Left colon (tissue), 2 donors: ENCODE data around the gene UBE2S. TPM values are rescaled to one million over a fixed set of nuclear protein-coding genes. Genes with fewer than 3 reads are reported as not detected.
A peak's percentile ranks its signal among the peaks of the same experiment; 100 is the strongest.
"Not testable (repeated sequence)": the region's sequence is repeated elsewhere in the genome, so short reads cannot be mapped to it uniquely, and the experiment has no call there.

Source experiments
- ATAC-seq: fragments of 200-7000 bp; cut with Tn5 transposase; one replicate; pipeline ENCODE4 v1.9.1; 2020; ENCODE audit warnings: mild to moderate bottlenecking, moderate library complexity
- DNase-seq, 2 donors: peaks; one replicate each; pipeline ENCODE4 v3.0.0-alpha.2; 2020
- intact Hi-C, 2 donors: fragments of 100-400 bp; cut with DNase I in 1 of 2; cut with micrococcal nuclease in 1 of 2; formaldehyde crosslinking; loops; one replicate each; pipeline versions ENCODE4 v1.11.2 to v1.14.0; 2022; cut with DNase I, micrococcal nuclease
- long read RNA-seq: library from polyadenylated mRNA; unstranded; transcript quantifications from one replicate; pipeline ENCODE4 v2.0.0, GENCODE V29; 2021
- total RNA-seq, 2 donors: library from RNA; stranded (reverse); fragmentation: NEBNext Ultra II Directional; extraction: Animal tissue kit (Norgen Biotek cat#: 25700); gene quantifications; one replicate each; pipeline ENCODE4 v1.2.1, GENCODE V29; 2021
- donor health status: DM: no; HTN: no; CAD: no.
- donor health status: DM: yes; HTN: yes; CAD: no.

Gene UBE2S
- total RNA-seq: 10 to 100 TPM; 20.9 to 33.7 TPM
- long read RNA-seq, transcript UBE2S-201 (4 exons, 2,548 nt): major isoform, 115 of 116 reads
- long read RNA-seq, partial matches to known transcripts: 1 of 116 reads
- long read RNA-seq, other reads (novel, unspliced or antisense): 0 of 116 reads

- intact Hi-C loops, ATAC-seq, DNase-seq: not testable (repeated sequence)
Measured at GRCh38 chr19:55407550-55407799, at the start of gene UBE2S. Gene UBE2S, minus strand, starts transcription at chr19:55407788. Its CDS starts 199 bp downstream, at chr19:55407589.

- DNase-seq (no peak), ATAC-seq (no peak)
- intact Hi-C loops: no loop called here
Measured at GRCh38 chr19:55456347-55456746, 48.8 kb upstream of the UBE2S start.

- ATAC-seq: no peak
- intact Hi-C loops: no loop called here
- DNase-seq: no peak
Measured at GRCh38 chr19:55455576-55456235, 48.1 kb upstream of the UBE2S start.

- intact Hi-C loops: no loop called here
- ATAC-seq: peak; percentile 51
Measured at GRCh38 chr19:55454787-55455243, 47.2 kb upstream of the UBE2S start.

GRCh38 chr19:55453511-55454260 is 46.1 kb upstream of the UBE2S start:
- DNase-seq (no peak), ATAC-seq (no peak)
- intact Hi-C loops: no loop called here

More at GRCh38 chr19:55454787-55455243, 47.2 kb upstream of the UBE2S start:
- DNase-seq: peak in 1 of 2 donors; percentile 49

GRCh38 chr19:55452749-55453346 is 45.3 kb upstream of the UBE2S start:
- DNase-seq (no peak), ATAC-seq (peak; percentile 47)
- intact Hi-C loops: no loop called here

- intact Hi-C loops: no loop called here
- DNase-seq (no peak), ATAC-seq (no peak)
Measured at GRCh38 chr19:55451965-55452748, 44.6 kb upstream of the UBE2S start.

- intact Hi-C loops: no loop called here
- ATAC-seq (peak; percentile 13), DNase-seq (no peak)
Measured at GRCh38 chr19:55451163-55451964, 43.8 kb upstream of the UBE2S start.

- DNase-seq: no peak
- ATAC-seq: no peak
- intact Hi-C loops: no loop called here
Measured at GRCh38 chr19:55449469-55449868, 41.9 kb upstream of the UBE2S start.

- intact Hi-C loops, ATAC-seq: not testable (repeated sequence)
Measured at GRCh38 chr19:55448175-55448490, 40.5 kb upstream of the UBE2S start.

GRCh38 chr19:55447421-55448174 is 40.0 kb upstream of the UBE2S start:
- DNase-seq: no peak
- intact Hi-C loops: no loop called here
- ATAC-seq: peak; percentile 28

More at GRCh38 chr19:55448175-55448490, 40.5 kb upstream of the UBE2S start:
- not testable (repeated sequence) for DNase-seq

- intact Hi-C loops: no loop called here
- ATAC-seq: no peak
- DNase-seq: no peak
Measured at GRCh38 chr19:55446060-55446459, 38.5 kb upstream of the UBE2S start.

GRCh38 chr19:55444646-55445045 is 37.1 kb upstream of the UBE2S start:
- ATAC-seq (no peak), DNase-seq (no peak)
- intact Hi-C loops: no loop called here

GRCh38 chr19:55443824-55444480 is 36.4 kb upstream of the UBE2S start:
- DNase-seq: no peak
- intact Hi-C loops: no loop called here
- ATAC-seq: no peak

GRCh38 chr19:55443045-55443823 is 35.6 kb upstream of the UBE2S start, which contains the start of gene SHISA7:
Gene SHISA7, minus strand, starts transcription at chr19:55443300. Its CDS starts 437 bp downstream, at chr19:55442863.
- intact Hi-C loops: no loop called here
- no peak for ATAC-seq
- DNase-seq: no peak

- ATAC-seq (peak; percentile 33), DNase-seq (no peak)
- intact Hi-C loops: no loop called here
Measured at GRCh38 chr19:55442372-55442961, 34.9 kb upstream of the UBE2S start.
